HepG2 (cell line): ENCODE data around the gene WARS2. TPM values are rescaled to one million over a fixed set of nuclear protein-coding genes. Genes with fewer than 3 reads are reported as not detected.

Source experiments
- ATAC-seq: fragments of 200-7000 bp; cut with Tn5 transposase; 3 replicates; pipeline ENCODE4 v1.9.1; 2020; ENCODE audit warnings: mild to moderate bottlenecking, moderate library complexity
- BruUV-seq: library from RNA; stranded (reverse); fragments of 400-500 nt; replicated peaks from 2 replicates; lab custom pipeline; 2021; lab: Mats Ljungman, UMichigan
- CTCF ChIA-PET: fragments of 300-600 bp; formaldehyde crosslinking; extraction: SDS; loops from one replicate; lab custom pipeline; 2021; ENCODE audit warnings: low total read pairs, inconsistent platforms, low intra/inter-chr PET ratio; lab: Yijun Ruan, JAX
- POLR2A ChIA-PET: fragments of 350-600 bp; sonication (Branson Sonifier 250); formaldehyde crosslinking; loops from one replicate; lab custom pipeline; 2020; ENCODE audit warnings: antibody characterized with exemption, inconsistent platforms; lab: Yijun Ruan, JAX
- DNase-seq: peaks from one replicate; pipeline ENCODE4 v3.0.0-alpha.2; 2015; ENCODE audit warnings: low spot score
- FAIRE-seq: peaks from 3 replicates; lab custom pipeline; 2011; peaks lifted over from hg19 to GRCh38; lab: Jason Lieb, UNC
- H2AFZ ChIP-seq: one replicate; pipeline ENCODE4 v1.6.1; 2011; ENCODE audit warnings: low read length, inconsistent platforms
- H3K27ac ChIP-seq: fragments of 300-600 bp; 3 replicates; pipeline ENCODE4 v1.8.0; 2011; ENCODE audit warnings: mixed run types, mild to moderate bottlenecking, mixed read lengths, low read length, inconsistent platforms; ENCODE audit not compliant: insufficient read depth; ENCODE audit errors: extremely low read length
- H3K27me3 ChIP-seq, 2 experiments: fragments of 200-600 bp in 1 of 2; 2 replicates in 1 of 2; 3 replicates in 1 of 2; pipeline versions ENCODE4 v1.6.0 to v1.8.0; 2011; ENCODE audit warnings: low read length in 2 of 2, mild to moderate bottlenecking in 2 of 2, moderate library complexity in 2 of 2, inconsistent platforms in 1 of 2; ENCODE audit not compliant: insufficient read depth in 2 of 2, control insufficient read depth in 1 of 2
- H3K36me3 ChIP-seq, 2 experiments: fragments of 200-600 bp in 1 of 2; replicated peaks in 1 of 2; 2 replicates in 1 of 2; 3 replicates in 1 of 2; pipeline versions ENCODE4 v1.5.1 to v1.8.0; 2011; ENCODE audit warnings: low read length in 2 of 2, inconsistent platforms in 1 of 2; ENCODE audit not compliant: insufficient read depth in 2 of 2, control insufficient read depth in 1 of 2
- H3K4me1 ChIP-seq: 2 replicates; pipeline ENCODE4 v1.5.1; 2012; ENCODE audit warnings: low read length, inconsistent platforms; ENCODE audit not compliant: insufficient read depth
- H3K4me2 ChIP-seq: 2 replicates; pipeline ENCODE4 v1.6.0; 2011; ENCODE audit warnings: low read depth, low read length, inconsistent platforms
- H3K4me3 ChIP-seq, 3 experiments: fragments of 200-600 bp in 1 of 3; sonication (generic), shearing (Covaris generic) in 1 of 3; replicated peaks in 1 of 3; 2 replicates each; pipeline ENCODE4 v1.5.1; 2011 to 2016; ENCODE audit warnings: low read length in 3 of 3, inconsistent platforms in 2 of 3, low read depth in 2 of 3, mild to moderate bottlenecking in 2 of 3, control low read depth in 1 of 3, mixed read lengths in 1 of 3; ENCODE audit not compliant: insufficient read depth in 1 of 3
- H3K79me2 ChIP-seq: one replicate; pipeline ENCODE4 v1.6.1; 2011; ENCODE audit warnings: low read length, inconsistent platforms; ENCODE audit not compliant: insufficient read depth
- H3K9ac ChIP-seq: 2 replicates; pipeline ENCODE4 v1.6.0; 2011; ENCODE audit warnings: mild to moderate bottlenecking, low read depth, low read length, inconsistent platforms; ENCODE audit not compliant: insufficient read depth
- H3K9me3 ChIP-seq: 2 replicates; pipeline ENCODE4 v1.5.1; 2012; ENCODE audit warnings: mild to moderate bottlenecking, low read length
- H4K20me1 ChIP-seq: 2 replicates; pipeline ENCODE4 v1.6.0; 2011; ENCODE audit warnings: inconsistent platforms, mild to moderate bottlenecking, low read length, moderate library complexity; ENCODE audit not compliant: insufficient read depth
- FOXP1 ChIP-seq, 2 experiments: fragments of 450-650 bp in 1 of 2; IDR thresholded peaks; 2 replicates each; pipeline ENCODE4 v1.6.1; 2017 to 2018; ENCODE audit warnings: antibody characterized with exemption in 1 of 2
- IKZF4 ChIP-seq: sonication (generic); formaldehyde crosslinking; IDR thresholded peaks from 2 replicates; pipeline ENCODE4 v1.5.1; 2020; ENCODE audit warnings: borderline replicate concordance, mild to moderate bottlenecking, low read depth, missing genetic modification reagents; ENCODE audit errors: not compliant biosample characterization
- MAFF ChIP-seq: IDR thresholded peaks from 2 replicates; pipeline ENCODE4 v1.6.1; 2011; ENCODE audit warnings: low read depth, low read length, improper control_type of control experiment
- MAFK ChIP-seq, 2 experiments: IDR thresholded peaks in 1 of 2; conservative IDR thresholded peaks in 1 of 2; 2 replicates each; pipeline ENCODE4 v1.6.1; 2011; ENCODE audit warnings: improper control_type of control experiment in 2 of 2, low read length in 2 of 2
- ZNF749 ChIP-seq: sonication (generic); formaldehyde crosslinking; IDR thresholded peaks from 2 replicates; pipeline ENCODE4 v1.8.0; 2022; ENCODE audit warnings: mild to moderate bottlenecking, missing genetic modification reagents, moderate library complexity, borderline replicate concordance
- WGBS: methylation state at CpG from one replicate; pipeline ENCODE4 v1.1.6; 2017; ENCODE audit warnings: low lambda C conversion rate; 5-methylcytosine and 5-hydroxymethylcytosine counted together
- in situ Hi-C: cut with HindIII; loops from 2 replicates; pipeline ENCODE4 v1.10.0; 2017; ENCODE audit warnings: low pct_unique_long_range_greater_than_20kb; ENCODE audit not compliant: extremely low pct_ligation_motif_present
- intact Hi-C: fragments of 100-400 bp; cut with micrococcal nuclease; formaldehyde crosslinking; loops from one replicate; pipeline ENCODE4 v1.10.0; 2022; ENCODE audit not compliant: unreplicated experiment
- polyA plus RNA-seq, 8 experiments: library from polyadenylated mRNA; depleted of rRNA in 3 of 8; stranded (reverse) in 7 of 8; unstranded in 1 of 8; fragments of >200 nt; fragmentation: Illumina TruSeq in 4 of 8; extraction: Trizol in 4 of 8; gene quantifications; 2 replicates each; pipeline versions ENCODE4 v1.2.1 to v1.2.3, GENCODE V29; 2011 to 2016; ENCODE audit warnings: low read depth in 4 of 8, missing spikeins in 1 of 8, mixed read lengths in 1 of 8; ENCODE audit not compliant: insufficient read depth in 1 of 8
- total RNA-seq, 5 experiments: library from RNA; depleted of rRNA; stranded (reverse); fragments of >200 nt; fragmentation: Illumina TruSeq; extraction: Trizol; gene quantifications; 2 replicates each; pipeline ENCODE4 v1.2.3, GENCODE V29; 2016; ENCODE audit warnings: low read depth in 1 of 5
- TF ChIP-seq, protein P1 (sequence below): sonication (generic); formaldehyde crosslinking; IDR thresholded peaks from 2 replicates; pipeline ENCODE4 v1.4.0; 2020; ENCODE audit warnings: missing genetic modification reagents
- TF ChIP-seq, protein P2 (sequence below): sonication (generic); formaldehyde crosslinking; IDR thresholded peaks from 2 replicates; pipeline ENCODE4 v1.4.0; 2020; ENCODE audit warnings: missing genetic modification reagents; ENCODE audit errors: not compliant biosample characterization
- TF ChIP-seq, protein P3 (sequence below): sonication (generic); formaldehyde crosslinking; IDR thresholded peaks from 2 replicates; pipeline ENCODE4 v1.4.0; 2020; ENCODE audit warnings: missing genetic modification reagents, mild to moderate bottlenecking, borderline replicate concordance
- TF ChIP-seq, protein P4 (sequence below): sonication (generic); formaldehyde crosslinking; IDR thresholded peaks from 2 replicates; pipeline ENCODE4 v1.9.0; 2022; ENCODE audit warnings: missing genetic modification reagents, mild to moderate bottlenecking, borderline replicate concordance

WARS2 gene
- total and polyA plus RNA-seq, 2 of the 13 experiments (the other 11 are each of a cell fraction or from before 2014, with no cell fraction given): 12.4 to 18.8 TPM

DNA sequence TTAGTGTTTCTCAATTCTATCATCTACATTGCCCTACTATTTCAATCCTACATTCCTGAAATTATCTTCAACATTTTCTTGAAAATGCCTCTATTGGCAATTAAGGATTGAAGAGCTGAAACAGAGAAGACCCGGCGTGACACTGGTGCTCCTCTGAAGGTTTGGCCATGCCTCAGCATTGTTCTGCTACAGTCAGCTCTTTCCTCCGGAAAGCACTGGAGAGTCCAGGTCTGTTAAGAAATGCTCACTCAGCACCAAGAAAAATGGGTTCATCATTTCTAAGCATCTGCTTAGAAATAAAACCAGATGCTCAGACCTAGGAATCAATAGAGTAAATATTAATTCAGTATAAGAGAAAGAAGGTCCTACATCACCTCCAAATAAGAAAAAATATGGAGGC, 58.8 kb downstream of the WARS2 start:
- H3K4me2 ChIP-seq: no peak overlapping the region
- H3K9me3 ChIP-seq: no peaks in the 10 kb centered on the region
- in situ Hi-C loops: no loop called here
- H3K9ac ChIP-seq: no peak overlapping the region
- H3K4me1 ChIP-seq: no peaks in the 10 kb centered on the region
- no peak for DNase-seq
- H3K27me3 ChIP-seq: no peaks in the 10 kb centered on the region
- FAIRE-seq: no peak
- ChIA-PET POLR2A (no interaction called here), CTCF (no interaction called here)
- no peaks in the 10 kb centered on the region for H4K20me1 ChIP-seq
- H3K36me3 ChIP-seq: no peaks in the 10 kb centered on the region
- ATAC-seq: no peak
- BruUV-seq: no TSS peak
- no peak overlapping the region for H3K4me3 ChIP-seq
- 96% methylated on average over 3 of the region's 3 CpGs for WGBS
- no peak overlapping the region for H3K27ac ChIP-seq
- no peaks in the 10 kb centered on the region for H3K79me2 ChIP-seq
- H2AFZ ChIP-seq: no peak overlapping the region
- intact Hi-C loops: no loop called here
- TF ChIP-seq, protein P1, sequence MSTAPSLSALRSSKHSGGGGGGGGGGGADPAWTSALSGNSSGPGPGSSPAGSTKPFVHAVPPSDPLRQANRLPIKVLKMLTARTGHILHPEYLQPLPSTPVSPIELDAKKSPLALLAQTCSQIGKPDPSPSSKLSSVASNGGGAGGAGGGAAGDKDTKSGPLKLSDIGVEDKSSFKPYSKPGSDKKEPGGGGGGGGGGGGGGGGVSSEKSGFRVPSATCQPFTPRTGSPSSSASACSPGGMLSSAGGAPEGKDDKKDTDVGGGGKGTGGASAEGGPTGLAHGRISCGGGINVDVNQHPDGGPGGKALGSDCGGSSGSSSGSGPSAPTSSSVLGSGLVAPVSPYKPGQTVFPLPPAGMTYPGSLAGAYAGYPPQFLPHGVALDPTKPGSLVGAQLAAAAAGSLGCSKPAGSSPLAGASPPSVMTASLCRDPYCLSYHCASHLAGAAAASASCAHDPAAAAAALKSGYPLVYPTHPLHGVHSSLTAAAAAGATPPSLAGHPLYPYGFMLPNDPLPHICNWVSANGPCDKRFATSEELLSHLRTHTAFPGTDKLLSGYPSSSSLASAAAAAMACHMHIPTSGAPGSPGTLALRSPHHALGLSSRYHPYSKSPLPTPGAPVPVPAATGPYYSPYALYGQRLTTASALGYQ (CRISPR knock-in tag): no peak
- TF ChIP-seq MAFK (conservative IDR thresholded peaks at IDR 0.05 in 1 of 2, IDR thresholded peaks at IDR 0.05 in 1 of 2; ENCODE audit: low read length in 2 of 2) (peak; percentile 45 to 52), MAFF (peak; percentile 42; the same call in 1 of the 2 replicates)
- TF ChIP-seq, protein P2, sequence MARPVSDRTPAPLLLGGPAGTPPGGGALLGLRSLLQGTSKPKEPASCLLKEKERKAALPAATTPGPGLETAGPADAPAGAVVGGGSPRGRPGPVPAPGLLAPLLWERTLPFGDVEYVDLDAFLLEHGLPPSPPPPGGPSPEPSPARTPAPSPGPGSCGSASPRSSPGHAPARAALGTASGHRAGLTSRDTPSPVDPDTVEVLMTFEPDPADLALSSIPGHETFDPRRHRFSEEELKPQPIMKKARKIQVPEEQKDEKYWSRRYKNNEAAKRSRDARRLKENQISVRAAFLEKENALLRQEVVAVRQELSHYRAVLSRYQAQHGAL (CRISPR knock-in tag): no peak

DNA sequence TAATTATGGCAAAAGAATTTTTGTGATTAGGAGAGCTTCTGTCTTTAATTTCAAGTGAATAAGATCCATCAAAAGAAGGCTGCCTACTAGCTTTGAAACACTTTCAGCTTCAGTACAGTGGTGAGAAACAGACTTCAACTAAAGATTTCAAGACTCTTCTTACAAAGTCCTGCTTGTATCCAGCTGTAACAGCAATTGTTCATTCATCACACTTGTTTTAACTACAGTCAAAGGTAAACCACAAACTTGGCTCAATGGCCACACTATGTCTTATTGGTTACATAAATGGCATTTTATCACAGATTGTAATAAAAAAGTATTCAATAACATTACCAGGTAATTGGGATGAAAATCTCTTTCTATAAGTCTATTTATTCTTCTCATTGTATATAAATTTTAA, 59.2 kb downstream of the WARS2 start:
- H3K4me2 ChIP-seq: no peak overlapping the region
- H3K4me1 ChIP-seq: no peaks in the 10 kb centered on the region
- no peaks in the 10 kb centered on the region for H3K27me3 ChIP-seq
- ChIA-PET POLR2A (no interaction called here), CTCF (no interaction called here)
- H3K4me3 ChIP-seq: no peak overlapping the region
- BruUV-seq: no TSS peak
- H3K27ac ChIP-seq: no peak overlapping the region
- no peaks in the 10 kb centered on the region for H4K20me1 ChIP-seq
- no peak overlapping the region for H3K9ac ChIP-seq
- ATAC-seq: no peak
- H3K79me2 ChIP-seq: no peaks in the 10 kb centered on the region
- no peak overlapping the region for H2AFZ ChIP-seq
- no peak for FAIRE-seq
- no peak for DNase-seq
- in situ Hi-C loops: no loop called here
- no peaks in the 10 kb centered on the region for H3K9me3 ChIP-seq
- no peaks in the 10 kb centered on the region for H3K36me3 ChIP-seq
- intact Hi-C loops: no loop called here
- TF ChIP-seq, protein P3, sequence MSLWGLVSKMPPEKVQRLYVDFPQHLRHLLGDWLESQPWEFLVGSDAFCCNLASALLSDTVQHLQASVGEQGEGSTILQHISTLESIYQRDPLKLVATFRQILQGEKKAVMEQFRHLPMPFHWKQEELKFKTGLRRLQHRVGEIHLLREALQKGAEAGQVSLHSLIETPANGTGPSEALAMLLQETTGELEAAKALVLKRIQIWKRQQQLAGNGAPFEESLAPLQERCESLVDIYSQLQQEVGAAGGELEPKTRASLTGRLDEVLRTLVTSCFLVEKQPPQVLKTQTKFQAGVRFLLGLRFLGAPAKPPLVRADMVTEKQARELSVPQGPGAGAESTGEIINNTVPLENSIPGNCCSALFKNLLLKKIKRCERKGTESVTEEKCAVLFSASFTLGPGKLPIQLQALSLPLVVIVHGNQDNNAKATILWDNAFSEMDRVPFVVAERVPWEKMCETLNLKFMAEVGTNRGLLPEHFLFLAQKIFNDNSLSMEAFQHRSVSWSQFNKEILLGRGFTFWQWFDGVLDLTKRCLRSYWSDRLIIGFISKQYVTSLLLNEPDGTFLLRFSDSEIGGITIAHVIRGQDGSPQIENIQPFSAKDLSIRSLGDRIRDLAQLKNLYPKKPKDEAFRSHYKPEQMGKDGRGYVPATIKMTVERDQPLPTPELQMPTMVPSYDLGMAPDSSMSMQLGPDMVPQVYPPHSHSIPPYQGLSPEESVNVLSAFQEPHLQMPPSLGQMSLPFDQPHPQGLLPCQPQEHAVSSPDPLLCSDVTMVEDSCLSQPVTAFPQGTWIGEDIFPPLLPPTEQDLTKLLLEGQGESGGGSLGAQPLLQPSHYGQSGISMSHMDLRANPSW (CRISPR knock-in tag): no peak
- TF ChIP-seq FOXP1 (IDR thresholded peaks at IDR 0.05): no peak
- TF ChIP-seq FOXP1 (CRISPR knock-in tag; IDR thresholded peaks at IDR 0.05): no peak
- TF ChIP-seq ZNF749 (CRISPR knock-in tag): no peak
- TF ChIP-seq, protein P4, sequence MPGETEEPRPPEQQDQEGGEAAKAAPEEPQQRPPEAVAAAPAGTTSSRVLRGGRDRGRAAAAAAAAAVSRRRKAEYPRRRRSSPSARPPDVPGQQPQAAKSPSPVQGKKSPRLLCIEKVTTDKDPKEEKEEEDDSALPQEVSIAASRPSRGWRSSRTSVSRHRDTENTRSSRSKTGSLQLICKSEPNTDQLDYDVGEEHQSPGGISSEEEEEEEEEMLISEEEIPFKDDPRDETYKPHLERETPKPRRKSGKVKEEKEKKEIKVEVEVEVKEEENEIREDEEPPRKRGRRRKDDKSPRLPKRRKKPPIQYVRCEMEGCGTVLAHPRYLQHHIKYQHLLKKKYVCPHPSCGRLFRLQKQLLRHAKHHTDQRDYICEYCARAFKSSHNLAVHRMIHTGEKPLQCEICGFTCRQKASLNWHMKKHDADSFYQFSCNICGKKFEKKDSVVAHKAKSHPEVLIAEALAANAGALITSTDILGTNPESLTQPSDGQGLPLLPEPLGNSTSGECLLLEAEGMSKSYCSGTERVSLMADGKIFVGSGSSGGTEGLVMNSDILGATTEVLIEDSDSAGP (CRISPR knock-in tag): no peak
- TF ChIP-seq IKZF4 (CRISPR knock-in tag): no peak
